Thoracic aorta (tissue), 2 donors: Measurements from ENCODE around the gene MVD. TPM values are rescaled to one million over a fixed set of nuclear protein-coding genes. Genes with fewer than 3 reads are reported as not detected.

Source experiments
- ATAC-seq: fragments of 150-250 bp; one replicate; pipeline ENCODE4 v1.8.0; 2017; ENCODE audit warnings: low read depth; ENCODE audit not compliant: insufficient number of reproducible peaks, low FRiP score
- DNase-seq: peaks from one replicate; pipeline ENCODE4 v3.0.0-alpha.2; 2020; ENCODE audit warnings: low spot score
- H3K27ac ChIP-seq, 2 donors: fragments of 200-600 bp; sonication (generic); 1 replicate in 1 of 2; 2 replicates in 1 of 2; pipeline ENCODE4 v1.5.1; 2016; ENCODE audit warnings: mild to moderate bottlenecking in 2 of 2, moderate library complexity in 2 of 2
- H3K27me3 ChIP-seq: fragments of 200-600 bp; sonication (generic); replicated peaks from 2 replicates; pipeline ENCODE4 v1.6.0; 2016; ENCODE audit warnings: mild to moderate bottlenecking; ENCODE audit not compliant: insufficient read depth
- H3K36me3 ChIP-seq: fragments of 200-600 bp; sonication (generic); one replicate; pipeline ENCODE4 v1.5.1; 2016
- H3K4me1 ChIP-seq, 2 donors: fragments of 200-600 bp; sonication (generic); 1 replicate in 1 of 2; 2 replicates in 1 of 2; pipeline versions ENCODE4 v1.5.1 to v1.6.0; 2016; ENCODE audit warnings: low read depth in 2 of 2, mild to moderate bottlenecking in 1 of 2; ENCODE audit not compliant: control insufficient read depth in 1 of 2
- H3K4me3 ChIP-seq: fragments of 200-600 bp; sonication (generic); 2 replicates; pipeline ENCODE4 v1.5.1; 2016; ENCODE audit warnings: mild to moderate bottlenecking
- H3K9me3 ChIP-seq: fragments of 200-600 bp; sonication (generic); 2 replicates; pipeline ENCODE4 v1.5.1; 2016
- CTCF ChIP-seq: fragments of 200-600 bp; sonication (generic); IDR thresholded peaks from one replicate; pipeline ENCODE4 v1.5.1; 2019; ENCODE audit warnings: antibody characterized with exemption
- total RNA-seq, 2 donors: library from RNA; depleted of rRNA; stranded (reverse); fragments of >200 nt; gene quantifications; one replicate each; pipeline versions ENCODE4 v1.1.0 to v1.2.3, GENCODE V29; 2016

MVD gene
- total RNA-seq, 2 donors from 2014 or later, result 22.4 to 38.9 TPM

- H3K36me3 ChIP-seq, result peaks cover 19% of the 10 kb centered on the region
These were observed 8.4 kb downstream of the MVD start for GRCh38 chr16:88654363-88655052.

DNA sequence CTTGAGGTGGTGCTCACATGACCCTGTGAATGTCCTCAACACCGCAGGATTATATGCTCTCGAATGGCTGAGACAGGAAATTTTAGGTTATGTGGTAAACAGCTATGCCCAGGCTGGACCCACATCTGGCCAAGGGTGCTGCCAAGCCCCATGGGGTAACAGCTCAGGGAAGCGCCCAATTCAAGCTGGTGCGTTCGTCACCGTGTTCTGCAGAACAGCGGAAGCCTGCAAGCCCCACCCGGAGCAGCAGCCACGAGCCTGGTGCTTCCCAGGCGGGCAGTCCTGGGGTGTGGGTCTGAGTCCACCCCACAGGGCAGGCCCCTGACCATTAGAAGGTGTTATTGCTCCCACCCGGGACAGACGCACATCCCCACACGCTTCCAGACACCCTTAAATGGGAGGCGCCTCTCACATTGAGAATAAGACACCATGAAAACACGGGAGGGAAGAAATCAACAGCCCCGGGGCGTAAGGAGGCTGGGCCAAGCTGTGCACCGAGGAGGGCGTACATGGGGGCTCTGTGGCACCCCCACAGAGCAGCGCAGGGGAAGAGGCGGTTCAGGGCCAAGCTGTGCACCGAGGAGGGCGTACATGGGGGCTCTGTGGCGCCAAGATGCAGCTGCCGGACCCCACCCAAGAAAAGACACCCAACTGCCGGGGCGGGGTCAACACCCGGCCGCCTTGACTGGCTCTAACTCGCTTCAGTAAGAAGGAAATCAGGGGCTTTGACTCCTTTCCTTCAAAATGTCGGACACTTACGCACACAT lies 9.1 kb downstream of the MVD start:
- Histone ChIP-seq H3K27me3 (no peaks in the 10 kb centered on the region), H3K36me3 (peaks cover 19% of the 10 kb centered on the region), H3K27ac (no peak overlapping the region), H3K9me3 (no peaks in the 10 kb centered on the region), H3K4me3 (no peak overlapping the region), H3K4me1 (peaks cover 7 to 15% of the 10 kb centered on the region in 2 donors)
- ATAC-seq (no peak), DNase-seq (no peak)
- no peak for TF ChIP-seq CTCF

More at GRCh38 chr16:88654363-88655052, 8.4 kb downstream of the MVD start:
- no peak for ATAC-seq
- H3K27me3 ChIP-seq, result no peaks in the 10 kb centered on the region
- peaks cover 7 to 13% of the 10 kb centered on the region in 2 donors for H3K4me1 ChIP-seq
- H3K4me3 ChIP-seq, result no peak overlapping the region
- H3K27ac ChIP-seq, result no peak overlapping the region
- H3K9me3 ChIP-seq, result no peaks in the 10 kb centered on the region
- no peak for TF ChIP-seq CTCF
- no peak for DNase-seq

- H3K4me3 ChIP-seq, result no peak overlapping the region
- H3K36me3 ChIP-seq, result peaks cover 19% of the 10 kb centered on the region
- no peaks in the 10 kb centered on the region for H3K27me3 ChIP-seq
- ATAC-seq (no peak), DNase-seq (no peak)
- peaks cover 7 to 15% of the 10 kb centered on the region in 2 donors for H3K4me1 ChIP-seq
- no peak overlapping the region for H3K27ac ChIP-seq
- TF ChIP-seq CTCF, result no peak
- H3K9me3 ChIP-seq, result no peaks in the 10 kb centered on the region
These were observed 9.8 kb downstream of the MVD start for GRCh38 chr16:88653101-88653500.

- ATAC-seq, result no peak
- no peak for DNase-seq
- peaks cover 7 to 15% of the 10 kb centered on the region in 2 donors for H3K4me1 ChIP-seq
These were observed 10.2 kb downstream of the MVD start for GRCh38 chr16:88652762-88653063.

More at GRCh38 chr16:88652762-88653063, 10.2 kb downstream of the MVD start:
- H3K4me3 ChIP-seq, result no peak overlapping the region
- no peak overlapping the region for H3K27ac ChIP-seq
- no peaks in the 10 kb centered on the region for H3K27me3 ChIP-seq
- TF ChIP-seq CTCF, result no peak
- no peaks in the 10 kb centered on the region for H3K9me3 ChIP-seq
- peaks cover 19% of the 10 kb centered on the region for H3K36me3 ChIP-seq
